CD4-positive, CD25-positive, alpha-beta regulatory T cell (primary cell): Measurements from ENCODE around the gene RREB1. TPM values are rescaled to one million over a fixed set of nuclear protein-coding genes. Genes with fewer than 3 reads are reported as not detected.

Experiments used
- ATAC-seq, 2 donors: fragments of 150-1000 bp; cut with Tn5 transposase; one replicate each; pipeline ENCODE4 v1.10.0; 2021; ENCODE audit warnings: low read depth in 2 of 2, moderate number of reproducible peaks in 2 of 2, moderate library complexity in 1 of 2
- DNase-seq, 3 donors: peaks; one replicate each; pipeline versions ENCODE4 v3.0.0 to v3.0.0-alpha.2; 2012 to 2022; ENCODE audit warnings: mixed read lengths in 1 of 3
- H3K27ac ChIP-seq: one replicate; pipeline ENCODE4 v1.7.0; 2013; ENCODE audit warnings: mild to moderate bottlenecking, low read length; ENCODE audit not compliant: insufficient read depth, poor library complexity, severe bottlenecking
- H3K27me3 ChIP-seq: one replicate; pipeline ENCODE4 v1.7.0; 2013; ENCODE audit warnings: low read length; ENCODE audit not compliant: control insufficient read depth, insufficient read depth
- H3K36me3 ChIP-seq: one replicate; pipeline ENCODE4 v1.7.0; 2013; ENCODE audit warnings: mild to moderate bottlenecking, low read length, moderate library complexity; ENCODE audit not compliant: control insufficient read depth, insufficient read depth
- H3K4me1 ChIP-seq: 2 replicates; pipeline ENCODE4 v1.7.0; 2013; ENCODE audit warnings: mild to moderate bottlenecking, low read length; ENCODE audit not compliant: insufficient read depth, control insufficient read depth, poor library complexity, severe bottlenecking
- H3K4me3 ChIP-seq: one replicate; pipeline ENCODE4 v1.7.0; 2013; ENCODE audit warnings: low read depth, mild to moderate bottlenecking, low read length, moderate library complexity
- H3K9me3 ChIP-seq, 2 experiments: 1 replicate in 1 of 2; 2 replicates in 1 of 2; pipeline ENCODE4 v1.7.0; 2013; ENCODE audit warnings: low read length in 2 of 2, mild to moderate bottlenecking in 1 of 2, moderate library complexity in 1 of 2; ENCODE audit not compliant: control insufficient read depth in 2 of 2
- H3K27ac Mint-ChIP-seq, 3 donors: one replicate each; pipeline ENCODE4 v1.8.0; 2020 to 2022; ENCODE audit warnings: mild to moderate bottlenecking in 3 of 3, mixed read lengths in 3 of 3, moderate library complexity in 2 of 3
- H3K27me3 Mint-ChIP-seq: one replicate; pipeline ENCODE4 v1.8.0; 2022; ENCODE audit warnings: mild to moderate bottlenecking, mixed read lengths
- H3K36me3 Mint-ChIP-seq: one replicate; pipeline ENCODE4 v1.8.0; 2020; ENCODE audit warnings: mixed read lengths
- H3K4me1 Mint-ChIP-seq, 4 donors: one replicate each; pipeline ENCODE4 v1.8.0; 2020 to 2022; ENCODE audit warnings: mixed read lengths in 4 of 4, mild to moderate bottlenecking in 1 of 4
- H3K4me3 Mint-ChIP-seq, 4 donors: one replicate each; pipeline ENCODE4 v1.8.0; 2020 to 2022; ENCODE audit warnings: mild to moderate bottlenecking in 4 of 4, mixed read lengths in 4 of 4, moderate library complexity in 3 of 4
- H3K9me3 Mint-ChIP-seq, 7 donors: one replicate each; pipeline ENCODE4 v1.8.0; 2020 to 2022; ENCODE audit warnings: mixed read lengths in 7 of 7, mild to moderate bottlenecking in 3 of 7, moderate library complexity in 2 of 7
- polyA plus RNA-seq, 4 donors: library from polyadenylated mRNA; unstranded; fragments of 300-500 nt; fragmentation: Illumina TruSeq; gene quantifications; one replicate each; pipeline ENCODE4 v1.2.3, GENCODE V29; 2021
- total RNA-seq: library from RNA; stranded (reverse); gene quantifications from one replicate; pipeline ENCODE4 v1.2.3, GENCODE V29; 2022

The RREB1 gene
- total and polyA plus RNA-seq, 5 donors from 2014 or later, result 1.2 to 45.2 (median 2.3) TPM

GRCh38 chr6:7188492-7188891 lies 80.7 kb downstream of the RREB1 start:
- peaks cover 3 to 15% (median 9%) of the 10 kb centered on the region in 4 donors for H3K4me1 Mint-ChIP-seq
- H3K27ac Mint-ChIP-seq, result no peak overlapping the region
- H3K36me3 Mint-ChIP-seq, result peaks cover 62% of the 10 kb centered on the region
- Histone ChIP-seq H3K4me1 (no peaks in the 10 kb centered on the region), H3K27me3 (no peaks in the 10 kb centered on the region), H3K4me3 (no peak overlapping the region), H3K9me3 (no peaks in the 10 kb centered on the region), H3K27ac (no peak overlapping the region), H3K36me3 (peaks cover 64% of the 10 kb centered on the region)
- ATAC-seq (peak in 1 of 2 donors; percentile 48), DNase-seq (peak in 1 of 3 donors; percentile 19)
- no peaks in the 10 kb centered on the region for H3K9me3 Mint-ChIP-seq
- no peaks in the 10 kb centered on the region for H3K27me3 Mint-ChIP-seq
- H3K4me3 Mint-ChIP-seq, result no peak overlapping the region

- no peaks in the 10 kb centered on the region for H3K27me3 ChIP-seq
- no peak for ATAC-seq
- H3K4me1 Mint-ChIP-seq, result peaks cover 4 to 18% (median 10%) of the 10 kb centered on the region in 4 donors
These were observed 81.5 kb downstream of the RREB1 start for GRCh38 chr6:7189101-7189758.

GRCh38 chr6:7190791-7191190 lies 83.0 kb downstream of the RREB1 start:
- H3K36me3 Mint-ChIP-seq, result peaks cover 57% of the 10 kb centered on the region
- Histone ChIP-seq H3K27me3 (no peaks in the 10 kb centered on the region), H3K36me3 (peaks cover 50% of the 10 kb centered on the region), H3K27ac (no peak overlapping the region), H3K9me3 (no peaks in the 10 kb centered on the region), H3K4me1 (no peaks in the 10 kb centered on the region), H3K4me3 (no peak overlapping the region)
- no peak for ATAC-seq
- no peak overlapping the region for H3K4me3 Mint-ChIP-seq
- H3K9me3 Mint-ChIP-seq, result no peaks in the 10 kb centered on the region
- H3K27ac Mint-ChIP-seq, result no peak overlapping the region
- no peak for DNase-seq
- H3K4me1 Mint-ChIP-seq, result peaks cover 14 to 29% (median 16%) of the 10 kb centered on the region in 4 donors
- H3K27me3 Mint-ChIP-seq, result no peaks in the 10 kb centered on the region

More at GRCh38 chr6:7189101-7189758, 81.5 kb downstream of the RREB1 start:
- Mint-ChIP-seq H3K36me3 (peaks cover 62% of the 10 kb centered on the region), H3K9me3 (no peaks in the 10 kb centered on the region), H3K4me3 (no peak overlapping the region), H3K27me3 (no peaks in the 10 kb centered on the region), H3K27ac (no peak overlapping the region)
- Histone ChIP-seq H3K4me3 (no peak overlapping the region), H3K9me3 (no peaks in the 10 kb centered on the region), H3K27ac (no peak overlapping the region), H3K36me3 (peaks cover 59% of the 10 kb centered on the region), H3K4me1 (no peaks in the 10 kb centered on the region)
- no peak for DNase-seq

GRCh38 chr6:7193122-7193521 lies 85.4 kb downstream of the RREB1 start:
- Histone ChIP-seq H3K9me3 (no peaks in the 10 kb centered on the region), H3K4me3 (no peak overlapping the region), H3K27me3 (no peaks in the 10 kb centered on the region), H3K36me3 (peaks cover 34% of the 10 kb centered on the region), H3K27ac (no peak overlapping the region), H3K4me1 (no peaks in the 10 kb centered on the region)
- ATAC-seq, result no peak
- H3K4me1 Mint-ChIP-seq, result peaks cover 15 to 32% (median 24%) of the 10 kb centered on the region in 4 donors
- H3K27me3 Mint-ChIP-seq, result no peaks in the 10 kb centered on the region
- peak overlapping the region in 1 of 3 donors; percentile 48 for H3K27ac Mint-ChIP-seq
- peaks cover 55% of the 10 kb centered on the region for H3K36me3 Mint-ChIP-seq
- no peak overlapping the region for H3K4me3 Mint-ChIP-seq
- H3K9me3 Mint-ChIP-seq, result no peaks in the 10 kb centered on the region
- DNase-seq, result no peak

- peaks cover 20% of the 10 kb centered on the region for H3K36me3 ChIP-seq
- H3K4me1 Mint-ChIP-seq, result peaks cover 13 to 34% (median 31%) of the 10 kb centered on the region in 4 donors
- no peak overlapping the region for H3K4me3 Mint-ChIP-seq
- no peak for ATAC-seq
- H3K36me3 Mint-ChIP-seq, result peaks cover 47% of the 10 kb centered on the region
- H3K27me3 ChIP-seq, result no peaks in the 10 kb centered on the region
- no peaks in the 10 kb centered on the region for H3K9me3 ChIP-seq
- H3K4me3 ChIP-seq, result no peak overlapping the region
- DNase-seq, result no peak
- H3K27me3 Mint-ChIP-seq, result no peaks in the 10 kb centered on the region
- peak overlapping the region in 2 of 3 donors; percentile 29 to 91 for H3K27ac Mint-ChIP-seq
- no peaks in the 10 kb centered on the region for H3K4me1 ChIP-seq
- no peaks in the 10 kb centered on the region for H3K9me3 Mint-ChIP-seq
- H3K27ac ChIP-seq, result no peak overlapping the region
These were observed 86.9 kb downstream of the RREB1 start for GRCh38 chr6:7194657-7195056.

GRCh38 chr6:7195339-7196018 lies 87.7 kb downstream of the RREB1 start:
- peaks cover 45% of the 10 kb centered on the region for H3K36me3 Mint-ChIP-seq

GRCh38 chr6:7196019-7196402 lies 88.2 kb downstream of the RREB1 start:
- H3K36me3 ChIP-seq, result peaks cover 13% of the 10 kb centered on the region
- ATAC-seq (peak; percentile 50 to 64), DNase-seq (peak in 2 of 3 donors; percentile 25 to 56)
- H3K27ac ChIP-seq, result no peak overlapping the region
- Mint-ChIP-seq H3K4me3 (peak overlapping the region in 3 of 4 donors; percentile 43 to 78 (median 66)), H3K27ac (peak overlapping the region in 2 of 3 donors; percentile 91 to 94), H3K27me3 (no peaks in the 10 kb centered on the region), H3K36me3 (peaks cover 40% of the 10 kb centered on the region), H3K4me1 (peaks cover 13 to 34% (median 31%) of the 10 kb centered on the region in 4 donors), H3K9me3 (no peaks in the 10 kb centered on the region)
- H3K4me3 ChIP-seq, result no peak overlapping the region
- H3K27me3 ChIP-seq, result no peaks in the 10 kb centered on the region
- no peaks in the 10 kb centered on the region for H3K9me3 ChIP-seq
- no peaks in the 10 kb centered on the region for H3K4me1 ChIP-seq

More at GRCh38 chr6:7195339-7196018, 87.7 kb downstream of the RREB1 start:
- Histone ChIP-seq H3K36me3 (peaks cover 16% of the 10 kb centered on the region), H3K4me3 (peak overlapping the region; percentile 5), H3K27ac (no peak overlapping the region), H3K27me3 (no peaks in the 10 kb centered on the region), H3K9me3 (no peaks in the 10 kb centered on the region), H3K4me1 (no peaks in the 10 kb centered on the region)
- H3K4me1 Mint-ChIP-seq, result peaks cover 13 to 34% (median 31%) of the 10 kb centered on the region in 4 donors
- peak overlapping the region in 2 of 3 donors; percentile 91 to 94 for H3K27ac Mint-ChIP-seq
- ATAC-seq, result no peak
- DNase-seq, result peak in 1 of 3 donors; percentile 7
- no peaks in the 10 kb centered on the region for H3K9me3 Mint-ChIP-seq
- H3K27me3 Mint-ChIP-seq, result no peaks in the 10 kb centered on the region
- peak overlapping the region in 2 of 4 donors; percentile 66 to 78 for H3K4me3 Mint-ChIP-seq
